PC-3 (cell line): Measurements from ENCODE around the gene CCDC169.

Source experiments
- EZH2 ChIP-seq: fragments of 300-600 bp; sonication (generic); IDR thresholded peaks from one replicate; pipeline ENCODE4 v1.6.1; 2017; ENCODE audit warnings: antibody characterized with exemption, mild to moderate bottlenecking, low read length; ENCODE audit not compliant: unreplicated experiment
- EZH2phosphoT487 ChIP-seq: fragments of 300-600 bp; sonication (generic); IDR thresholded peaks from 2 replicates; pipeline ENCODE4 v1.6.1; 2018; ENCODE audit warnings: mild to moderate bottlenecking, antibody characterized with exemption, low read length, borderline replicate concordance
- TF ChIP-seq, protein P1 (sequence below): fragments of 300-600 bp; sonication (generic); conservative IDR thresholded peaks from 2 replicates; pipeline ENCODE4 v1.5.1; 2017; ENCODE audit warnings: antibody characterized with exemption, low read depth, mild to moderate bottlenecking, low read length

DNA sequence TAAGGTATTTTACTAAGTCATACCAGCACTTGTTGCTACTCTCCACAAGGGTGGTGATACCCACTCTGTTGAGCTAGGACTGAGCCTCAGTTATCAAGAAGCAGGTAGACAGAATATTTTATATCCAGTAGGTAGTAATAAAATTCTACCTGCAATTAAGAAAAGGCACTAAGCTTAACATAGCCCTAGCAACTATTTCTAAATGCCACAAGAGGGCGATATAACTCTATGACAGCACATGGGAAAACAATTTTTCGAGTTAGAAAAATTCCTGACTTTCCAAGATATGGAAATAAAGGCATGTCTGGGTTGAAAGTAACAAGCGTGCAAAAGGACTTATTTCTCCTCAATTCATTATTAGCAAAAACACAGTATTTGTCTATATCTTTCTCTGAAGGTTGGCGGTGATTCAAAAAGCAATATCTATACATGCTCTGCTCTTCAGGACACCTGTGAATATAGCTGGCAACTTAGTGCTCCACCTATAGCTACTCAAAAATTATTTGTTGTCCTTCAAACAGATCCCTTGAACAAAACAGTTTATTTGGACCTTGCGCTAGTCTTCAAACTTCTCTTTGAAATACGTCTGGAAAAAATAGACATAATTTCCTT is 14.7 kb downstream of the CCDC169 start:
- TF ChIP-seq, protein P1, sequence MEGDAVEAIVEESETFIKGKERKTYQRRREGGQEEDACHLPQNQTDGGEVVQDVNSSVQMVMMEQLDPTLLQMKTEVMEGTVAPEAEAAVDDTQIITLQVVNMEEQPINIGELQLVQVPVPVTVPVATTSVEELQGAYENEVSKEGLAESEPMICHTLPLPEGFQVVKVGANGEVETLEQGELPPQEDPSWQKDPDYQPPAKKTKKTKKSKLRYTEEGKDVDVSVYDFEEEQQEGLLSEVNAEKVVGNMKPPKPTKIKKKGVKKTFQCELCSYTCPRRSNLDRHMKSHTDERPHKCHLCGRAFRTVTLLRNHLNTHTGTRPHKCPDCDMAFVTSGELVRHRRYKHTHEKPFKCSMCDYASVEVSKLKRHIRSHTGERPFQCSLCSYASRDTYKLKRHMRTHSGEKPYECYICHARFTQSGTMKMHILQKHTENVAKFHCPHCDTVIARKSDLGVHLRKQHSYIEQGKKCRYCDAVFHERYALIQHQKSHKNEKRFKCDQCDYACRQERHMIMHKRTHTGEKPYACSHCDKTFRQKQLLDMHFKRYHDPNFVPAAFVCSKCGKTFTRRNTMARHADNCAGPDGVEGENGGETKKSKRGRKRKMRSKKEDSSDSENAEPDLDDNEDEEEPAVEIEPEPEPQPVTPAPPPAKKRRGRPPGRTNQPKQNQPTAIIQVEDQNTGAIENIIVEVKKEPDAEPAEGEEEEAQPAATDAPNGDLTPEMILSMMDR: peak; percentile 84
- no peak for TF ChIP-seq EZH2phosphoT487
- TF ChIP-seq EZH2: no peak
